HepG2 (cell line): ENCODE results near the gene LIFR. TPM values are rescaled to one million over a fixed set of nuclear protein-coding genes. Genes with fewer than 3 reads are reported as not detected.

Source experiments
- ADNP ChIP-seq: sonication (generic); formaldehyde crosslinking; IDR thresholded peaks from 2 replicates; pipeline ENCODE4 v1.4.0; 2020; ENCODE audit warnings: missing genetic modification reagents
- NCOA2 ChIP-seq: sonication (generic); formaldehyde crosslinking; IDR thresholded peaks from 2 replicates; pipeline ENCODE4 v1.8.0; 2022; ENCODE audit warnings: inconsistent platforms
- polyA plus RNA-seq, 8 experiments: library from polyadenylated mRNA; depleted of rRNA in 3 of 8; stranded (reverse) in 7 of 8; unstranded in 1 of 8; fragments of >200 nt; fragmentation: Illumina TruSeq in 4 of 8; extraction: Trizol in 4 of 8; gene quantifications; 2 replicates each; pipeline versions ENCODE4 v1.2.1 to v1.2.3, GENCODE V29; 2011 to 2016; ENCODE audit warnings: low read depth in 4 of 8, missing spikeins in 1 of 8, mixed read lengths in 1 of 8; ENCODE audit not compliant: insufficient read depth in 1 of 8
- total RNA-seq, 5 experiments: library from RNA; depleted of rRNA; stranded (reverse); fragments of >200 nt; fragmentation: Illumina TruSeq; extraction: Trizol; gene quantifications; 2 replicates each; pipeline ENCODE4 v1.2.3, GENCODE V29; 2016; ENCODE audit warnings: low read depth in 1 of 5
- TF ChIP-seq, protein P1 (sequence below): sonication (generic); formaldehyde crosslinking; IDR thresholded peaks from one replicate; pipeline ENCODE4 v1.5.1; 2020; ENCODE audit warnings: mild to moderate bottlenecking, missing genetic modification reagents; ENCODE audit errors: not compliant biosample characterization
- TF ChIP-seq, protein P2 (sequence below): sonication (generic); formaldehyde crosslinking; IDR thresholded peaks from 2 replicates; pipeline ENCODE4 v1.8.0; 2022; ENCODE audit warnings: missing genetic modification reagents, mild to moderate bottlenecking, borderline replicate concordance

The LIFR gene
- total and polyA plus RNA-seq, 2 of the 13 experiments (the other 11 are each of a cell fraction or from before 2014, with no cell fraction given) = 6.3 to 25.2 TPM

DNA sequence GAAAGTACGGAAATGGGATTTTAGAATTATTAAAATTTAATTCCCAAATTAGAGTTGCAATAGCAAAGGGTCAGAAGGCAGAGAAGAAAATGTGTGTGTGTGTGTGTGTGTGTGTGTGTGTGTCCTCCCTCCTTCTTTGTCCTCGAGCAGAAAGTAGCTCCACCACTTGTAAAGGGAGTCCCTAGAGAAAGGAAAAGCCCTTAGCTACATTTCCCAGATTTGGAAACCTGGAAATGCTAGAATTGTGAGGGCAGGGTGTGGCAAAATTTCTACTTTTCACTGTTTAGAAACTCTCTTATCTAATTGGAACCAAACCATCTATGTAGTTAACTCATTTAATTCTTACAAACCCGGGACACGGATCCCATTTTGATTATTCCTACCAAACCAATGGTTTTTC, 33.2 kb upstream of the LIFR start (continued):
- TF ChIP-seq, protein P1, sequence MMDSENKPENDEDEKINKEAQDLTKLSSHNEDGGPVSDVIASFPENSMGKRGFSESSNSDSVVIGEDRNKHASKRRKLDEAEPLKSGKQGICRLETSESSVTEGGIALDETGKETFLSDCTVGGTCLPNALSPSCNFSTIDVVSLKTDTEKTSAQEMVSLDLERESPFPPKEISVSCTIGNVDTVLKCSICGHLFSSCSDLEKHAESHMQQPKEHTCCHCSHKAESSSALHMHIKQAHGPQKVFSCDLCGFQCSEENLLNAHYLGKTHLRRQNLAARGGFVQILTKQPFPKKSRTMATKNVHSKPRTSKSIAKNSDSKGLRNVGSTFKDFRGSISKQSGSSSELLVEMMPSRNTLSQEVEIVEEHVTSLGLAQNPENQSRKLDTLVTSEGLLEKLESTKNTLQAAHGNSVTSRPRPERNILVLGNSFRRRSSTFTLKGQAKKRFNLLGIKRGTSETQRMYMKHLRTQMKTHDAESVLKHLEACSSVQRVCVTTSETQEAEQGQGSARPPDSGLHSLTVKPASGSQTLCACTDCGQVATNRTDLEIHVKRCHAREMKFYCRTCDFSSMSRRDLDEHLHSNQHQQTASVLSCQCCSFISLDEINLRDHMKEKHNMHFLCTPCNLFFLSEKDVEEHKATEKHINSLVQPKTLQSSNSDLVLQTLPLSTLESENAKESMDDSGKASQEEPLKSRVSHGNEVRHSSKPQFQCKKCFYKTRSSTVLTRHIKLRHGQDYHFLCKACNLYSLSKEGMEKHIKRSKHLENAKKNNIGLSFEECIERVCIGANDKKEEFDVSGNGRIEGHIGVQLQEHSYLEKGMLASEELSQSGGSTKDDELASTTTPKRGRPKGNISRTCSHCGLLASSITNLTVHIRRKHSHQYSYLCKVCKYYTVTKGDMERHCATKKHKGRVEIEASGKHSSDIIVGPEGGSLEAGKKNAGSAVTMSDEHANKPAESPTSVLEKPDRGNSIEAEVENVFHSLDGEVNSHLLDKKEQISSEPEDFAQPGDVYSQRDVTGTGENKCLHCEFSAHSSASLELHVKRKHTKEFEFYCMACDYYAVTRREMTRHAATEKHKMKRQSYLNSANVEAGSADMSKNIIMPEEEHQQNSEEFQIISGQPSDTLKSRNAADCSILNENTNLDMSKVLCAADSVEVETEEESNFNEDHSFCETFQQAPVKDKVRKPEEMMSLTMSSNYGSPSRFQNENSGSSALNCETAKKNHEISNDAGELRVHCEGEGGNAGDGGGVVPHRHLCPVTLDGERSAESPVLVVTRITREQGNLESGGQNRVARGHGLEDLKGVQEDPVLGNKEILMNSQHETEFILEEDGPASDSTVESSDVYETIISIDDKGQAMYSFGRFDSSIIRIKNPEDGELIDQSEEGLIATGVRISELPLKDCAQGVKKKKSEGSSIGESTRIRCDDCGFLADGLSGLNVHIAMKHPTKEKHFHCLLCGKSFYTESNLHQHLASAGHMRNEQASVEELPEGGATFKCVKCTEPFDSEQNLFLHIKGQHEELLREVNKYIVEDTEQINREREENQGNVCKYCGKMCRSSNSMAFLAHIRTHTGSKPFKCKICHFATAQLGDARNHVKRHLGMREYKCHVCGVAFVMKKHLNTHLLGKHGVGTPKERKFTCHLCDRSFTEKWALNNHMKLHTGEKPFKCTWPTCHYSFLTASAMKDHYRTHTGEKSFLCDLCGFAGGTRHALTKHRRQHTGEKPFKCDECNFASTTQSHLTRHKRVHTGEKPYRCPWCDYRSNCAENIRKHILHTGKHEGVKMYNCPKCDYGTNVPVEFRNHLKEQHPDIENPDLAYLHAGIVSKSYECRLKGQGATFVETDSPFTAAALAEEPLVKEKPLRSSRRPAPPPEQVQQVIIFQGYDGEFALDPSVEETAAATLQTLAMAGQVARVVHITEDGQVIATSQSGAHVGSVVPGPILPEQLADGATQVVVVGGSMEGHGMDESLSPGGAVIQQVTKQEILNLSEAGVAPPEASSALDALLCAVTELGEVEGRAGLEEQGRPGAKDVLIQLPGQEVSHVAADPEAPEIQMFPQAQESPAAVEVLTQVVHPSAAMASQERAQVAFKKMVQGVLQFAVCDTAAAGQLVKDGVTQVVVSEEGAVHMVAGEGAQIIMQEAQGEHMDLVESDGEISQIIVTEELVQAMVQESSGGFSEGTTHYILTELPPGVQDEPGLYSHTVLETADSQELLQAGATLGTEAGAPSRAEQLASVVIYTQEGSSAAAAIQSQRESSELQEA (CRISPR knock-in tag) = no peak
- no peak for TF ChIP-seq ADNP (CRISPR knock-in tag)
- no peak for TF ChIP-seq NCOA2 (CRISPR knock-in tag)
- TF ChIP-seq, protein P2, sequence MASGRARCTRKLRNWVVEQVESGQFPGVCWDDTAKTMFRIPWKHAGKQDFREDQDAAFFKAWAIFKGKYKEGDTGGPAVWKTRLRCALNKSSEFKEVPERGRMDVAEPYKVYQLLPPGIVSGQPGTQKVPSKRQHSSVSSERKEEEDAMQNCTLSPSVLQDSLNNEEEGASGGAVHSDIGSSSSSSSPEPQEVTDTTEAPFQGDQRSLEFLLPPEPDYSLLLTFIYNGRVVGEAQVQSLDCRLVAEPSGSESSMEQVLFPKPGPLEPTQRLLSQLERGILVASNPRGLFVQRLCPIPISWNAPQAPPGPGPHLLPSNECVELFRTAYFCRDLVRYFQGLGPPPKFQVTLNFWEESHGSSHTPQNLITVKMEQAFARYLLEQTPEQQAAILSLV (CRISPR knock-in tag) = no peak
